Measurements from ENCODE around the gene MNX1.

- TF ChIP-seq CTCF (conservative IDR thresholded peaks at IDR 0.05 in 1 of 2, IDR thresholded peaks at IDR 0.05 in 1 of 2; ENCODE audit: extremely low read depth in 1 of 2, insufficient read depth in 1 of 2, low read depth in 1 of 2, low read length in 2 of 2) (no peak), EZH2 (IDR thresholded peaks at IDR 0.05; ENCODE audit: borderline replicate concordance, low read length) (no peak)
These were observed 34.6 kb upstream of the MNX1 start for GRCh38 chr7:157044943-157045660.

Data from mammary epithelial cell (primary cell).